Activated CD8-positive, alpha-beta T cell treated with anti-CD3 and anti-CD28 coated beads, Interleukin-2, amount 10 ng/mL, durations not matched to agents 7 days and 5 days (primary cell): ENCODE data around the gene VPS35L. TPM values are rescaled to one million over a fixed set of nuclear protein-coding genes. Genes with fewer than 3 reads are reported as not detected.

Experiments used
- ATAC-seq: fragments of 150-1000 bp; cut with Tn5 transposase; one replicate; pipeline ENCODE4 v1.10.0; 2021; ENCODE audit warnings: moderate library complexity
- CTCF ChIA-PET: fragments of 350-600 bp; sonication (Branson Sonifier 250); formaldehyde crosslinking; loops from one replicate; lab custom pipeline; 2021; ENCODE audit warnings: antibody characterized with exemption; lab: Charles Lee
- POLR2A ChIA-PET: fragments of 350-600 bp; sonication (Branson Sonifier 250); formaldehyde crosslinking; loops from one replicate; lab custom pipeline; 2021; ENCODE audit warnings: antibody characterized with exemption; lab: Charles Lee
- DNase-seq: peaks from one replicate; pipeline ENCODE4 v3.0.0-alpha.2; 2020
- H3K27ac Mint-ChIP-seq: one replicate; pipeline ENCODE4 v1.8.0; 2021; ENCODE audit warnings: mild to moderate bottlenecking, mixed read lengths
- H3K27me3 Mint-ChIP-seq: one replicate; pipeline ENCODE4 v1.8.0; 2021; ENCODE audit warnings: low read depth, mixed read lengths
- H3K36me3 Mint-ChIP-seq: one replicate; pipeline ENCODE4 v1.8.0; 2021; ENCODE audit warnings: low read depth, mixed read lengths
- H3K4me1 Mint-ChIP-seq: one replicate; pipeline ENCODE4 v1.8.0; 2021; ENCODE audit warnings: low read depth, mixed read lengths
- H3K4me3 Mint-ChIP-seq: one replicate; pipeline ENCODE4 v1.8.0; 2021; ENCODE audit warnings: mild to moderate bottlenecking, mixed read lengths
- H3K9me3 Mint-ChIP-seq: one replicate; pipeline ENCODE4 v1.8.0; 2022; ENCODE audit warnings: mixed read lengths; ENCODE audit not compliant: insufficient read depth
- total RNA-seq, 2 experiments: library from RNA; stranded (reverse); gene quantifications; one replicate each; pipeline ENCODE4 v1.2.3, GENCODE V29; 2021

Gene VPS35L
- total RNA-seq, 2 experiments from 2014 or later, result 61.5 to 65.1 TPM

DNA sequence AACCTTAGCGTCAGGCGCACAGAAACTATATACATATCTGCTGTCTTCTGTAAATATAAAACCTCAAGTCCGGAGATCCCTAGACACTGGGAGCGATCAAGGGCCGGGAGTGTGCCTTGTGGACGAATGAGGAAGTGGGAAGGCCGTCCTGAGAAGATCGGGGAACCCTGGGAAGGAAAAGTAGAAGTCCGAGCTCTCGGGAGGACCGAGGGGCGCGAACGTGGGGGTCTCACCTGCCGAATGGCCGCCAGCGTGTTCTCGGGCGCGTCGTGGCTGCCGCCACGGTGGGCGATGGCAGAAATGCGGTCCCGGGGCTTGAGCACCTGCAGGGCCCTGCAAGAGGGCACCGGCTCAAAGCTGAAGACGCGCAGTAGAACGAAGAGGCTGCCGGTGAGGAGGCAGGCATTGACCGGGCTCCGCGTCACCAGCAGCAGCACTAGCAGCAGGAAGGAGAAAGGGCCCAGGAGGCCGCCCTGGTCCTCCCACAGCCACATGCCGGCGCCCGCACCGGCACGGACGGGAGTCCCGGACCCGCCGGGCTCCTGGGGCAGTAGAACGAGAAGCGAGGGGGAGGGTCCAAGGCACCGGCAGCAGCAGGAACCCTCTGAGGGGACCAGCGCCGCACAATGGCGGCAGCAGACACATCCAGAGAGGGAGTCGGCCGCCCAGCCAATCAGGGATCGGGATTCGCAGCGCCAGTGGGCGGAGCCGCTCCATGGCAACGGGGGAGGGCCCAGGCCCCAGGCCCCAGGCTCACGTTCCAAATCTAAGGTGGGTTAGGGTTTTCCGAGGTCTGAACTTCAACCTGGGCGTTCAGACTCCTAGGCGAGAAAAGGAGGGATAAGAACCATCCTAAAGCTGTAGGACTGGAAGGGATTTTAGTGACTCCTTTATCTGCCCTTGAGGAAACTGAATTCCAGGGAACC, 33.8 kb upstream of the VPS35L start, which contains the start of gene GDE1:
GDE1 (minus strand) TSS at position 628 of the 926 bp plus-strand sequence; CDS start at position 494, 134 bp downstream.
- CTCF ChIA-PET, result interaction anchor here (1.0 to 5.6 kb wide), 3 partner anchors 19 to 33 kb away, joined by 3 to 25 read pairs (median 20); partner anchors contain the start of gene VPS35L
- DNase-seq (peak; percentile 94), ATAC-seq (peak; percentile 85)
- peak within 1 kb of the TSS; percentile 97 for H3K4me3 Mint-ChIP-seq
- H3K27me3 Mint-ChIP-seq, result no peaks in the 10 kb centered on the region
- H3K4me1 Mint-ChIP-seq, result peaks cover 58% of the 10 kb centered on the region
- POLR2A ChIA-PET, result interaction anchor here (2.2 kb wide), 1 partner anchor 34 kb away, joined by 9 read pairs; the partner anchor contains the start of gene VPS35L
- H3K36me3 Mint-ChIP-seq, result peaks cover 19% of the 10 kb centered on the region
- H3K9me3 Mint-ChIP-seq, result no peaks in the 10 kb centered on the region
- H3K27ac Mint-ChIP-seq, result peak within 1 kb of the TSS; percentile 93

DNA sequence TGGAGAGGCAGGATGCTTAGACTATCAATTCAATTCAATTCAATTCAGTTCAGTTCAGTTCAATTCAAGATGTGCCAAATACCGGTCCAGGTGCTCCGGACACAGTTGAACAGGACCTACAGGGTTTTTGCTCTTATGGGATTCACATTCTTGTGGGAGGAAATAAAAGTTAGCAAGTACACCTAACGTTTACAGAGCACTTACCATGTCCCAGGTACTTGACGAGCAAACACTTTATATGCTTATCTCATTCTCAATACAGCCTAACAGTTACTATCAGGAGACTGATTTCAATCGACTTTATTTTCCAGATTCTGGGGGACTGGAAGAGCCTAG, 33.1 kb upstream of the VPS35L start:
- ChIA-PET CTCF (interaction anchor here (3.4 to 5.6 kb wide), 2 partner anchors 19 to 33 kb away, joined by 20 to 25 read pairs; partner anchors contain the start of gene VPS35L), POLR2A (no interaction called here)
- peaks cover 14% of the 10 kb centered on the region for H3K36me3 Mint-ChIP-seq
- H3K27ac Mint-ChIP-seq, result peak overlapping the region; percentile 93
- H3K4me3 Mint-ChIP-seq, result peak overlapping the region; percentile 97
- DNase-seq (no peak), ATAC-seq (no peak)
- no peaks in the 10 kb centered on the region for H3K9me3 Mint-ChIP-seq
- no peaks in the 10 kb centered on the region for H3K27me3 Mint-ChIP-seq
- peaks cover 52% of the 10 kb centered on the region for H3K4me1 Mint-ChIP-seq

DNA sequence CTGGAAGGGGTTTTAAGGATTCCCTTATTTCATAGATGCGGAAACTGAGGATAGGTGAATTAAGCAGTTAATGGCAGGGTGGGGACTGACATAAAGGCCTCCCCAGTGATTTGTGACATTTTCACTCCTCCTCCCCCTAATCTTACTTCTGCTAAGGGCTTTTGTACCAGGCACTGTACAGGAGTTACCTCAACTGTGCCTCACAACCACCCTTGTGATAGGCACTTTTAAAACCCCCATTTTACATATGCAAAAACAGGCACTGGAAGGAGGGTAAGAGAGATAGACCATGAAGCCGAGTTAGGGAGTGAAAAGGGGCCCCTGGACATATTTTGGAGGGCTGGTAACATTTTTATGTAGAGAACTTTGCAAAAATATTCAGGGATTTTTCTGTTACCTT, 32.7 kb upstream of the VPS35L start:
- CTCF ChIA-PET, result interaction anchor here (4.3 to 5.6 kb wide), 2 partner anchors 32 to 33 kb away, joined by 20 to 43 read pairs; partner anchors contain the start of gene VPS35L
- H3K27ac Mint-ChIP-seq, result no peak overlapping the region
- no peaks in the 10 kb centered on the region for H3K9me3 Mint-ChIP-seq
- no peak for ATAC-seq
- H3K4me3 Mint-ChIP-seq, result peak overlapping the region; percentile 97
- no peaks in the 10 kb centered on the region for H3K27me3 Mint-ChIP-seq
- POLR2A ChIA-PET, result interaction anchor here (0.6 kb wide), 1 partner anchor 20 kb away, joined by 3 read pairs; no protein-coding TSS in a partner anchor
- DNase-seq, result no peak
- H3K4me1 Mint-ChIP-seq, result peaks cover 48% of the 10 kb centered on the region
- H3K36me3 Mint-ChIP-seq, result peaks cover 16% of the 10 kb centered on the region

DNA sequence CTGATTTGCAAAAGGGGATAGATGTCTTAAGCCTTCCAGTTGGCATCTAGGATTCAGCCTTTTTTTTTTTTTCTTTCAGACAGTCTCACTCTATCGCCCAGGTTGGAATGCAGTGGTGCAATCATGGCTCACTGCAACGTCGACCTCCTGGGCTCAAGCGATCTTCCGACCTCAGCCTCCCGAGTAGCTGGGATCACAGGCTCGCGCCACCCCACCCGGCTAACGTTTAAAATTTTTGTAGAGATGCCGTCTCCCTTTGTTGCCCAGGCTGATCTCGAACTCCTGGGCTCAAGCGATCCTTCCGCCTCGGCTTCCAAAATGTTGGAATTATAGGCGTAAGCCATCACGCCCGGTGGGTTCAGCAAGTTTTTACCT, 32.3 kb upstream of the VPS35L start:
- CTCF ChIA-PET, result interaction anchor here (1.7 to 4.3 kb wide), 3 partner anchors 20 to 456 kb away, joined by 5 to 43 read pairs (median 11); partner anchors contain the start of genes COQ7 and VPS35L

DNA sequence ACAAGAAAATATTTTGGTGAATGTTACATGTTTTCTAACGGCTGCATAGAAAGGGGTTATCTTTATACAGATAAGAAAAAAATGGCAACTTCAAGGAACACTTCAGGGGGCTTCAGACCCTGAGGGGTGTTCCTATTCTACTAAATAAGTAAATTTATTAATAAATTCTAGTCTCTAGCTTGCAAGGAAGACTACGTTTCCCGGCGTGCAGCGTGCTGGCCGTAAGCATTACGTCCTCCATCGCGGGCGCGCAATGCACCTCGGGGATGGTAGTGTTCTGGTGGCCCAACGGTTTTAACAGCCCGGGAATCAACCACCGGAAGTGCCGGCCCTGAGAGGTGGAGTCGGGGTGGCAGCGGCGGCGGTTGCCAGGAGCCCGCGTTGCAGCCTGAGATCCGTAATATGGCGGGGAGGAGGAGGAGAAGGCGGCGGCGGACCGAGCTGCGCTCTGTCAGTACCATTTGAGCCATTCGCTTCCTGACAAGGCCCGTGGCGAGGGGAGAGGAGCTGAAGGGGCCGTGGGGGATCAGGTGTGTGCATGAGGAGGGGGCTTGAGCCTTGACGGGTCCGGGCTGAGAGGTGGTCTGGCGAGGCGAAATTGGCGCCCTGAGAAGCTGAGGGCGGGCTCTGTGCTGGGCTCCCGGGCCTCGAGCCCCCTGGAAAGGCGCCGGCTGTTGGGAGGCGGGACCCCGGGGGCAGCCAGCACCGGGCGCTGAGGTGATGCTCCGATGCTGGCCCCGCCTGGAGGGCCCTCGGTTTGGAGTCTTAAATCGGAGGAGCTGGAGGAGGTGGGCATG, 31.7 kb upstream of the VPS35L start, which contains the start of gene CCP110:
CCP110 (plus strand) TSS at position 384 of the 797 bp plus-strand sequence. CDS start 3,940 bp downstream, outside the sequence.
- no peaks in the 10 kb centered on the region for H3K9me3 Mint-ChIP-seq
- H3K27me3 Mint-ChIP-seq, result no peaks in the 10 kb centered on the region
- DNase-seq (peak; percentile 98), ATAC-seq (peak; percentile 83)
- ChIA-PET CTCF (interaction anchor here (0.7 to 4.3 kb wide), 6 partner anchors 15 to 456 kb away, joined by 3 to 43 read pairs (median 7); partner anchors contain the start of genes COQ7 and VPS35L), POLR2A (interaction anchor here (0.8 to 2.2 kb wide), 7 partner anchors 10 to 722 kb away, joined by 3 to 34 read pairs (median 4); partner anchors contain the start of genes ARL6IP1, COQ7 and VPS35L)
- H3K4me1 Mint-ChIP-seq, result peaks cover 41% of the 10 kb centered on the region
- peaks cover 26% of the 10 kb centered on the region for H3K36me3 Mint-ChIP-seq
- H3K4me3 Mint-ChIP-seq, result peak within 1 kb of the TSS; percentile 95
- H3K27ac Mint-ChIP-seq, result peak within 1 kb of the TSS; percentile 95

More for the DNA sequence above, 32.3 kb upstream of the VPS35L start:
- POLR2A ChIA-PET, result interaction anchor here (0.6 to 2.2 kb wide), 3 partner anchors 21 to 32 kb away, joined by 3 to 34 read pairs (median 4); partner anchors contain the start of gene VPS35L
- Mint-ChIP-seq H3K36me3 (peaks cover 20% of the 10 kb centered on the region), H3K4me1 (peaks cover 46% of the 10 kb centered on the region), H3K9me3 (no peaks in the 10 kb centered on the region), H3K27ac (no peak overlapping the region), H3K27me3 (no peaks in the 10 kb centered on the region), H3K4me3 (no peak overlapping the region)
- DNase-seq (peak; percentile 22), ATAC-seq (no peak)

GRCh38 chr16:19524356-19524615, 31.2 kb upstream of the VPS35L start:
- Mint-ChIP-seq H3K9me3 (no peaks in the 10 kb centered on the region), H3K4me3 (peak overlapping the region; percentile 95), H3K27ac (peak overlapping the region; percentile 95), H3K36me3 (peaks cover 30% of the 10 kb centered on the region), H3K4me1 (peaks cover 39% of the 10 kb centered on the region), H3K27me3 (no peaks in the 10 kb centered on the region)
- ATAC-seq (peak; percentile 2), DNase-seq (peak; percentile 31)
- ChIA-PET CTCF (interaction anchor here (0.7 to 4.3 kb wide), 6 partner anchors 15 to 457 kb away, joined by 3 to 43 read pairs (median 7); partner anchors contain the start of genes COQ7 and VPS35L), POLR2A (interaction anchor here (0.8 to 2.2 kb wide), 7 partner anchors 11 to 723 kb away, joined by 3 to 34 read pairs (median 4); partner anchors contain the start of genes ARL6IP1, COQ7 and VPS35L)

DNA sequence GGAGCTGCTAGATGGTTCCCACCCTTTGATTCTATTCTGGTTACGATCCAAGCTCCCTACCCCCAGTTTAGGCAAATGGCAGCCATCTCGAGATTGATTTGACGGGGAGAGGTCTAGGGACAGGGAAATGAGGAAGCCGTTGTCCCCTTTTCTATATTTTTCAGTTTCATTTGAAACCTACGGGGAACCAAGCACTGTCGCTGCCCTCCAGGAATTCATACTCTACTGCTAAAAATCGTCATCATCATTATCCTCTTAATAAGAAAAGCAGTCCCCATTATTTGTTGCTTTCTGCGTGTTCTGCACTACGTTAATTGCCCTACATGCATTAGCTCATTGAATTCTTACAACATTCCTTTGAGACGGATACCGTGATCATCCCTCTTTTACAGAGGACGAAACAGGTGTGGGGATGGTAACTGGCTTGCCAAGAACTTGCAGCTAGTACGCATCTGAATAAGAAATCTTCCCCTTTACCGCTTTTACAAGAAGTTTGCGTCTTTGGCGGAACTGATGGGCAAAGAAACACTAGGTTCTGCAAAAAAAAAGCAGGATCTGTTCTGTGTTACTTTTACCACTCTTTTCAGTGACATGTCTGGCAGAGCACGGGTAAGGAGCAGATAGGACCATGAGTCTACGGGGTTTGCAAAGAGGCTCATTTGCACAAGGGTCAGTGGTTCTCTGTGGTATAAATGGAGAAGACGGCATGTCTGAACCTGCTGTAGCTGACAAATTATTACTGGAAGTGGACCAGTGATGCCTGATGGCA, 30.7 kb upstream of the VPS35L start:
- peaks cover 35% of the 10 kb centered on the region for H3K4me1 Mint-ChIP-seq
- H3K27me3 Mint-ChIP-seq, result no peaks in the 10 kb centered on the region
- DNase-seq, result no peak
- H3K27ac Mint-ChIP-seq, result peak overlapping the region; percentile 95
- peaks cover 32% of the 10 kb centered on the region for H3K36me3 Mint-ChIP-seq
- no peak for ATAC-seq
- peak overlapping the region; percentile 95 for H3K4me3 Mint-ChIP-seq
- CTCF ChIA-PET, result interaction anchor here (0.7 to 4.3 kb wide), 6 partner anchors 15 to 457 kb away, joined by 3 to 43 read pairs (median 7); partner anchors contain the start of genes COQ7 and VPS35L
- POLR2A ChIA-PET, result interaction anchor here (0.8 to 2.2 kb wide), 7 partner anchors 11 to 723 kb away, joined by 3 to 34 read pairs (median 4); partner anchors contain the start of genes ARL6IP1, COQ7 and VPS35L
- no peaks in the 10 kb centered on the region for H3K9me3 Mint-ChIP-seq

GRCh38 chr16:19525385-19525723, 30.1 kb upstream of the VPS35L start:
- ChIA-PET CTCF (interaction anchor here (3.1 to 4.3 kb wide), 2 partner anchors 23 to 30 kb away, joined by 11 to 43 read pairs; partner anchors contain the start of gene VPS35L), POLR2A (interaction anchor here (1.8 to 2.2 kb wide), 2 partner anchors 12 to 30 kb away, joined by 5 to 34 read pairs; partner anchors contain the start of gene VPS35L)
- DNase-seq (no peak), ATAC-seq (no peak)
- no peaks in the 10 kb centered on the region for H3K9me3 Mint-ChIP-seq
- peak overlapping the region; percentile 95 for H3K27ac Mint-ChIP-seq
- H3K27me3 Mint-ChIP-seq, result no peaks in the 10 kb centered on the region
- peaks cover 33% of the 10 kb centered on the region for H3K36me3 Mint-ChIP-seq
- peak overlapping the region; percentile 95 for H3K4me3 Mint-ChIP-seq
- peaks cover 32% of the 10 kb centered on the region for H3K4me1 Mint-ChIP-seq

DNA sequence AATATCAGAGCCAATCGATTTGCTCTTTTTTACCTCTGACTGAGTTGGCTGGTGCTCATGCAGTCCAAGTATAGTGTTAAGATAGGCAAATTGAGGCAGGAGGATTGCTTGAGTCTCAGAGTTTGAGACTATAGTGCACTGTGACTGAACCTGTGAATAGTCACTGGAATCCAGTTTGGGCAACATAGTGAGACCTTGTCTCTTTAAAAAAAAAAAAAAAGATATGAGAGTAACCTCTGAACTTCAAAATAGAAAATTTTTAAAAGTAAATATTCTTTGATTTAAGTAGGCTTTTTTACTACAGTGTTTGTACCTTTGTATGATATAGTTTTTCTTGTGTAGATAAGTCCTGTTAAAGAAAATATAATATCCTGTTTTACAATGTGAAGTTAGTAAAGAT, 28.3 kb upstream of the VPS35L start:
- H3K4me3 Mint-ChIP-seq, result no peak overlapping the region
- no peaks in the 10 kb centered on the region for H3K27me3 Mint-ChIP-seq
- ChIA-PET CTCF (interaction anchor here (1.4 to 4.3 kb wide), 4 partner anchors 11 to 28 kb away, joined by 3 to 43 read pairs (median 4); partner anchors contain the start of gene VPS35L), POLR2A (no interaction called here)
- peaks cover 37% of the 10 kb centered on the region for H3K36me3 Mint-ChIP-seq
- peaks cover 22% of the 10 kb centered on the region for H3K4me1 Mint-ChIP-seq
- ATAC-seq, result no peak
- no peak for DNase-seq
- no peaks in the 10 kb centered on the region for H3K9me3 Mint-ChIP-seq
- H3K27ac Mint-ChIP-seq, result no peak overlapping the region

DNA sequence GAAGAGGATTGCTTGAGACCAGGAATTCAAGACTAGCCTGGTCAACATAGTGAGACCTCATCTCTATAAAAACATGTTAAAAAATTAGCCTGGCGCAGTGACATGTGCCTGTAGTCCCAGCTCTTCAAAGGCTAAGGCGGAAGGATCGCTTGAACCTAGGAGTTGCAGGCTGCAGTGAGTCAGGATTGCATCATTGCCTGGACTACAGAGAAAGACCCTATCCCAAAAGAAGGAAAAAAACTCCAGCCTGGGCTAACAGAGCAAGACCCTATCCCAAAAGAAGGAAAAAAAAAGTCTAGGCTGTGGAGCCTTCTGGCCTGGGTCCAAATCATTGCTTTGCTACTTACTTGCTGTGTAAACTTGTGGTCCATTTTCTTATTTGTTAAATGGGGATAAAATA, 26.8 kb upstream of the VPS35L start:
- ChIA-PET POLR2A (no interaction called here), CTCF (interaction anchor here (0.9 to 3.5 kb wide), 2 partner anchors 26 to 27 kb away, joined by 3 to 14 read pairs; partner anchors contain the start of gene VPS35L)
- Mint-ChIP-seq H3K4me1 (peaks cover 16% of the 10 kb centered on the region), H3K36me3 (peaks cover 48% of the 10 kb centered on the region), H3K27me3 (no peaks in the 10 kb centered on the region), H3K4me3 (no peak overlapping the region), H3K9me3 (no peaks in the 10 kb centered on the region), H3K27ac (no peak overlapping the region)
- ATAC-seq, result no peak
- DNase-seq, result no peak
